NCI-H524 treated with DMSO at 0.1 percent for 48 hours (cell line): Measurements from ENCODE around the gene VCAN.
A peak's percentile ranks its signal among the peaks of the same experiment; 100 is the strongest.

ENCODE experiments used
- DNase-seq: peaks from one replicate; lab custom pipeline; 2025; lab: John Stamatoyannopoulos, UW

VCAN gene

GRCh38 chr5:83531661-83532060, 60.1 kb downstream of the VCAN start:
- no peak for DNase-seq

DNA sequence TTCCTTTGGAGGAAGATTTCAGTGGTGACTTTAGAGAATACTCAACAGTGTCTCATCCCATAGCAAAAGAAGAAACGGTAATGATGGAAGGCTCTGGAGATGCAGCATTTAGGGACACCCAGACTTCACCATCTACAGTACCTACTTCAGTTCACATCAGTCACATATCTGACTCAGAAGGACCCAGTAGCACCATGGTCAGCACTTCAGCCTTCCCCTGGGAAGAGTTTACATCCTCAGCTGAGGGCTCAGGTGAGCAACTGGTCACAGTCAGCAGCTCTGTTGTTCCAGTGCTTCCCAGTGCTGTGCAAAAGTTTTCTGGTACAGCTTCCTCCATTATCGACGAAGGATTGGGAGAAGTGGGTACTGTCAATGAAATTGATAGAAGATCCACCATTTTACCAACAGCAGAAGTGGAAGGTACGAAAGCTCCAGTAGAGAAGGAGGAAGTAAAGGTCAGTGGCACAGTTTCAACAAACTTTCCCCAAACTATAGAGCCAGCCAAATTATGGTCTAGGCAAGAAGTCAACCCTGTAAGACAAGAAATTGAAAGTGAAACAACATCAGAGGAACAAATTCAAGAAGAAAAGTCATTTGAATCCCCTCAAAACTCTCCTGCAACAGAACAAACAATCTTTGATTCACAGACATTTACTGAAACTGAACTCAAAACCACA, 67.4 kb downstream of the VCAN start:
- DNase-seq = no peak

- DNase-seq = no peak
Measured at GRCh38 chr5:83539463-83539790, 67.9 kb downstream of the VCAN start.

DNA sequence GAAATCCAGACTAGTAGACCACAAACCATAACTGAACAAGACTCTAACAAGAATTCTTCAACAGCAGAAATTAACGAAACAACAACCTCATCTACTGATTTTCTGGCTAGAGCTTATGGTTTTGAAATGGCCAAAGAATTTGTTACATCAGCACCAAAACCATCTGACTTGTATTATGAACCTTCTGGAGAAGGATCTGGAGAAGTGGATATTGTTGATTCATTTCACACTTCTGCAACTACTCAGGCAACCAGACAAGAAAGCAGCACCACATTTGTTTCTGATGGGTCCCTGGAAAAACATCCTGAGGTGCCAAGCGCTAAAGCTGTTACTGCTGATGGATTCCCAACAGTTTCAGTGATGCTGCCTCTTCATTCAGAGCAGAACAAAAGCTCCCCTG, 68.6 kb downstream of the VCAN start:
- no peak for DNase-seq

DNA sequence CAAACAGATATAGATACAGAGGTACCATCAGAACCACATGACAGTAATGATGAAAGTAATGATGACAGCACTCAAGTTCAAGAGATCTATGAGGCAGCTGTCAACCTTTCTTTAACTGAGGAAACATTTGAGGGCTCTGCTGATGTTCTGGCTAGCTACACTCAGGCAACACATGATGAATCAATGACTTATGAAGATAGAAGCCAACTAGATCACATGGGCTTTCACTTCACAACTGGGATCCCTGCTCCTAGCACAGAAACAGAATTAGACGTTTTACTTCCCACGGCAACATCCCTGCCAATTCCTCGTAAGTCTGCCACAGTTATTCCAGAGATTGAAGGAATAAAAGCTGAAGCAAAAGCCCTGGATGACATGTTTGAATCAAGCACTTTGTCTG, 69.2 kb downstream of the VCAN start:
- DNase-seq = no peak

GRCh38 chr5:83542839-83543238, 71.3 kb downstream of the VCAN start:
- no peak for DNase-seq

DNA sequence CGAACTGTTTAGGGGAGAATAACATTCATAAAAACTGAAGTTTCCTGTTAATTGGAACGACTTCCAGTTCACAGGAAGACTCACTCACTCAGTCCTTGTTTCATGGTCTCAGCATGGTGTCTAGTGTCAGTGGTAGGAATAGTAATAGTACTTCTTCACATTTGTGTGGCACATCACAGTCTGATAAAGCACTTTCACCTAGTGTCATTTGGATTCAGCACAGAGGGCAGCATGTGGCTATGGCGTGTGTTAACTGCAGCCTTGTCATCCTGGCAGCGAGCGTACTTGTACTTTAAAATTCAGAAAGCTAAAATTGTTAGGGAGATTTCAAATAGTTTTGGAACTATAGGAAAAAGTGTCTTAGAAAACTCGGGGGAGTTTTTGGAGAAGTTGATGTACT, 72.4 kb downstream of the VCAN start:
- no peak for DNase-seq

GRCh38 chr5:83547161-83547560, 75.6 kb downstream of the VCAN start:
- DNase-seq = no peak

DNA sequence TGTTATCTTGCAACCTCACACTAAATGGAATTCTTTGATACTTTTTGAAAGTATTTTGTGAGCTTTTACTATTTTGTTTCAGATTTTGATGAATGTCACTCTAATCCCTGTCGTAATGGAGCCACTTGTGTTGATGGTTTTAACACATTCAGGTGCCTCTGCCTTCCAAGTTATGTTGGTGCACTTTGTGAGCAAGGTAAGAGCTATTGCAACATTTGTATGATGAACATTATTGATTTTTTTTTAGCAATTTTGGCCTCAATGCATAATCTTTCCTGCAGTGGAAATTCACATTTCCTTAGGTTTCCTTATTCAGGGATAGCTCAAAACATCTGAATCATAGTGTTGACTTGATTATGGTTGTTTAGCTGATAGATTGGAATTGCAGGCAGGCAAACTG, 76.3 kb downstream of the VCAN start:
- no peak for DNase-seq

DNA sequence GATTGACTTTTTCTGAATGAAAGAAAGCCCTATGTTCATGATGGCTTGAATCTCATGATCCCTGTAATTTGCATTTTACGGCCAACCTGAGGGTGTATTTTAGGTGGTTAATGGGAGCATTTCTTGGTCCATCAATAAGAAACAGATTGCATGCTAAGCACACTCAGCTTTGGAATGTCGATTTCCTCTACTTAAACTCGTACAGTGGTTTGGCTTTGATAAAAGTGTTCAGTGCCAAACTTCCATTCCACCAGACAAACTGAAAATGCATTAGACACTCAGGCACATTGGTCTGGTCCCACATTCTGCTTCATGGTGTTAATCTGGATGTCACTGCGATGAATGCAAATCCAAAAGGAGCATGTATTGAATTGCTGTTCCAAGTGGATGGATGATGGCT, 77.0 kb downstream of the VCAN start:
- DNase-seq = no peak

- no peak for DNase-seq
Measured at GRCh38 chr5:83549076-83549475, 77.5 kb downstream of the VCAN start.

- no peak for DNase-seq
Measured at GRCh38 chr5:83549674-83550073, 78.1 kb downstream of the VCAN start.

GRCh38 chr5:83551821-83552220, 80.3 kb downstream of the VCAN start:
- DNase-seq = no peak

DNA sequence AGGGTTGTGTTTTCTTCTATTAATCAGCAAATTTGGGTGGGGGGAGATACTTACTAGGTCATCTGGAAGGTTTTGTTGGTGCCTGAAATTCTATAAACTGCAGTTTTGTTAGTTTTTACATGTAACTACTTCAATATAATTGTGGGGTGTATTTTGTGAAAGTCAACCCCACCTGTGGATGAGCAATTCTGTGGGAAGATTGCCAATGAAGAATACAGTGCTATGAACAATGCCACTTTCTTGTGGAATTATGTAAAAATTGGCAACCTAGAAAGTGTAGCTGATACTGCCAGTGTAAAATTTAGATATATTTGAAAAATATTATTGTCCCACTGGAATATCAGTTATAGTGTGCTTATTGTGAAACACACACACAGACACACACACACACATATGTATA, 80.7 kb downstream of the VCAN start:
- no peak for DNase-seq

- no peak for DNase-seq
Measured at GRCh38 chr5:83553000-83553486, 81.5 kb downstream of the VCAN start.

GRCh38 chr5:83554133-83554532, 82.6 kb downstream of the VCAN start:
- no peak for DNase-seq

DNA sequence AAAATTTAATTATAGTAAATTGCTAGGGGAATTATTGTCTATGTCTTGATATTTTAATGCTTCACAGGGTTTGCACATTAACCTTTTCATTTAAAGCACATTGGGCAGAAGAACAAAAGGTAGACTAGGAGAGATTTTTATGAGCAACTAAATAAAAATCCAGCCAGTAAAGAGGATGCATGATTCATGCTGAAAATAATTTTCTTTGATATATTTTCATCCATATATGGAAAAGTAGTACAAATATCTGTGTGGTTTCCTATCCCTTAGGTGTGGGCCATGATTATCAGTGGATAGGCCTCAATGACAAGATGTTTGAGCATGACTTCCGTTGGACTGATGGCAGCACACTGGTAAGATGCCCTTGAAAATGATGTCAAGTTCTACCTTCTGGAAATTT, 83.1 kb downstream of the VCAN start:
- no peak for DNase-seq

DNA sequence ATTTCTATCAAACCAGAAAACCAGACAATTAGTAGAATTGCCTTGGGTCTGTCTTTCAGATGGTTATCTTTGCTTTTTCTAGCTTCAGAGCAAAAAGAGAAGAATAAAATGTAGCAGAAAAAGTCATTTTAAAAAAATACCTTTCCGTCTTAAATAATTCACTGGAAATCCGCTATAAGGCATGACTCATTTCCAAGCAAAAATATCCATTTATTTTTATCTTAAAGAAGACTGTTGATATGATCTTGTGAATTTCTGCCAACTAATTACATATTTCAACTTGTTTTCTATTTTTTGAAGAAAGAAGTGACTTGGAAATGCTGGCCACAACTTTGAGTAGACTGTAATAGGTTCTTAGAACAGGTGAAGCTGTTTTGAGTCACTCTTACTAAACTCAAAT, 83.7 kb downstream of the VCAN start:
- no peak for DNase-seq

- DNase-seq = no peak
Measured at GRCh38 chr5:83556190-83556589, 84.6 kb downstream of the VCAN start.

GRCh38 chr5:83559118-83559785, 87.7 kb downstream of the VCAN start:
- no peak for DNase-seq

- DNase-seq = no peak
Measured at GRCh38 chr5:83562071-83562606, 90.6 kb downstream of the VCAN start.

DNA sequence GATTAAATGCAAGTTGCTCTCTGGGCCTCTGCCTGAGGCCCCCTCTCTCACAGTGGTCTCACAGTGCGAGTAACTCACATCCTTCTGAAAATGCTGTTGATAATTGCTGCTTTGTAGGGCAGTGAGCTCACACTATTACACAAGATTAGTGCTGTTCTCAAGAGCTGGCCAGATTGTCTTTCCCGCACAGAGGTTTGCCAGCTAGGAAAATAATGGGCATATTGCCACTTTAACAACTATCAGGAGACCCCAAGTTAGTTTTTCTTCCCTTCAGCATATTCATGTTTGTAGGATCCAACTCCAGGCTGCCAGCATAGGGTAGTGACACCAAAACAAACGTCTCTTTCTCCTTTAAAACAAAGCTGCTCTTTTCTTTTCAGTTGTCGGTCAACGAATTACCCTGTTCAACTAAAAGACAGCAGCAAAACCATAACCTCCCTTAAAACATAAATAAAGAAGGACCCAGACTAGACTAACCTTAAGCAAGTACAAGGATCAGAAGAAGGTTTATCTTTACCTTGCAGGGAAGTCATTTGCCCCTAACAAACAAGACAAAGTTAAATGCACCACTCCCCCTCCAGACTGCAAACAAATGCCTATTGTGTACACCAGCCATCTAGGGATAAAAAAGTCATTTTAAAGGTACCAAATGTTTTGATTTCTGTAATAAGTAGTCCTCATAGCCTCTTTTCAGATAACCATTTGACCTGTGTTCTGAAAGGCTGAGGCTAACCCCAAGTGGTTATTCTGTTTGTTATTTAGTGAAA, 91.4 kb downstream of the VCAN start:
- DNase-seq = peak; percentile 48

DNA sequence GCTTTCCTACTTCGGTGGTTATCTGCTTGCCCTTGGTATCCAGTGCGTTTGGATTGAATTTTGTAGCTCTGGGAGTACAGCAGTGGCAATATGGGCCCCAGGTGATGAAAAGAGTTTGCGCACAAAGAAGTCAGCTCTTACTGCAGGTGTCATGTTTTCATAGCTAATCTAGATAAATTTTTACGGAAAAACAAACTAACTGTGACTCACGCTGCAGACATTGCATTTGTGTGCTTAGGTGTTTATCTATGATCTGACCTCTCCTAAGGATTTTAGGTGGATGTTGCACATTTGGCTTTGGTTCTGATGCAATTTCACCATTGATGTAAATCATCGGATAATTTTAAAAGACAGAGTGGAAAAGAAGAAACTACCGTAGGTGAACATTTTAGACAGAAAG, 92.1 kb downstream of the VCAN start:
- DNase-seq = no peak
